GM21381 (cell line): ENCODE measurements around the gene USH2A.

Experiments
- ATAC-seq: cut with Tn5 transposase; IDR thresholded peaks from one replicate; pipeline ENCODE4 v1.9.1; 2021; ENCODE audit warnings: mild to moderate bottlenecking, moderate library complexity; ENCODE audit not compliant: unreplicated experiment

USH2A gene

GRCh38 chr1:216422821-216423520, at the start of gene USH2A:
TSS of gene USH2A (minus strand) at chr1:216423448. CDS start at chr1:216422336, 1,112 bp downstream.
- ATAC-seq: no peak

DNA sequence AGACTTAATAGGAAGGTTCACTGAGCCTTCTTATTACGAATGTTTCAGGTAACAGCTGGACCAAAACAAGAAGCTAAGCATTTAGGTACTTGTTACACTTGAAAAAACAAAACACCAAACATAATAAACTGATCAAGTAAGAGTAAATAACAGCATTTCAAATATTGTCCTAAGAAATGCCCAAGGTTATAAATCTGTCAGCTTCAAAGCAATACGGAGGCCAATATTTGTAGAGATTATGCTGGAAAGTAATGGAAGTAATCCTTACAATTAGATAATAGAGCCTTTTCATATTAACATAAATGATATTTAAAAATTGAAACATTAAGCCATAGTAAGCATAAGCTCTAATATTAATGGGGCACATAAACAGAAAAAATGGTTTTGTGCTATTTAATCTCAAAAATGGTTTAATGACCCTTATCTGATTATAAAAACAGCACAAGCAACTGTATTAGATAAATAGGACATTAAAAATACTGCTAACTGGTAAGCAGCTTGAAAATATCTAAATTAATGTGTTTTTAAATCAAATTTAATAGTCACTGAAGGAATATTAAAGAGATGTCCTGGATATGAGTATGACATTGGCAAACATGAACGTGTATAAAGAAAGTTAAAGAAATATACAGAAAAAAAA, 43.0 kb upstream of the USH2A start:
- no peak for ATAC-seq

DNA sequence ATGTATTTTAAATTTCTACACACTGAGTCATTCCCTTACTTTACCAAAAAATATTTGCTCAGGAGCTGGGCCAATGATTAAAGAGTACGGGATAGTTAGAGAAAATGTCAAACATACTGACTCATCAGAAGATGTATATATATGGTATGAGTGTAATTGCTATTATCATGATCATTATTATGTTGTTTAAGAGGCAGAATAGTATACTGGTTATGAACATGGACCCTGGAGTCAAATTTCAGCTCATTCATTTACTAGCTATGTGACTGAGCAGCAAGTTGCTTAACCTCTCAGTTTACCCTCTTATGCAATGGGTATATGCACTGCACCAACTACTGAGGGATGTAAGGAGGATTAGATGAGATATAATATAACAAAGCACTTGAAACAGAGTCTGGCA, 41.2 kb upstream of the USH2A start:
- ATAC-seq: no peak

GRCh38 chr1:216462066-216462775, 39.0 kb upstream of the USH2A start:
- no peak for ATAC-seq

DNA sequence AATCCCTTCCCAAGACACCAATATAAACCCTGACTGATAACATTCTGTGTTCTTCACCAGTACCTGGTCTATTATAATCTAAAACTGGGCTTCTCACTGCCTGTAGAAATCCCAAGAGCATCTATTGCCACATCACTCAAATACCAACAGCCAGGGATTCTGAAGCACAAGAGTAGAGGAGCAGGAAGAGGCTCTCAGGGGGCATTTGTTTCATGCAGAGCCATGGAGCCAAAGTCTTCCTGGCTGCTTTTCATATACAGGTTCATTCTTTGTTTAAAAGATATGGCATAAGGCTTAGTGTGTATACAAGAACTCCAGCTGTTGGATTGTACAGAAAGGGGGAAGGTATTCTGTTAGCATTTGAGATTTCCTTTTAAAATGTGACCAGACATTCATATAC, 38.2 kb upstream of the USH2A start:
- no peak for ATAC-seq

- ATAC-seq: no peak
These were observed 36.5 kb upstream of the USH2A start for GRCh38 chr1:216459651-216460207.

- ATAC-seq: no peak
These were observed 35.6 kb upstream of the USH2A start for GRCh38 chr1:216458812-216459211.

DNA sequence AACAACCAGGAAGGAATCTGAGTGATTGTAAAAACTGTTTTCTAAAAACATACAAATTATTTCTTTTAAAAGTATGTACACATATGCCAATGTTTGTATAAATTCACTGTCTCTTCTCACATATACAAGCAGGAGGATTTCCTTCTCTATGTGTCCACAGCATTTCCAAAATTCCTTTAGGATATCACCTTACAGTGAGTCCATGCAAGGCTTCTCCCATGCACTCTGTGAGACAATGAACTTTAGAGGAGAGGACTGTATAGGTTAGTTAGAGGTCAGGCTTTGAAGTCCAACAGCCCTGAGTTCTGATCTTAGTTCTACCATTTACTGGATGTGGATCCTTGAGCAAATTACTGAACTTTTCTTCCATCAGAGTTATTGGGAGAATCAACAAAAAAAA, 34.1 kb upstream of the USH2A start:
- ATAC-seq: no peak

- ATAC-seq: no peak
These were observed 33.4 kb upstream of the USH2A start for GRCh38 chr1:216456682-216457081.

- no peak for ATAC-seq
These were observed 30.5 kb upstream of the USH2A start for GRCh38 chr1:216453777-216454176.

GRCh38 chr1:216450227-216450626, 27.0 kb upstream of the USH2A start:
- no peak for ATAC-seq

- ATAC-seq: no peak
These were observed 24.8 kb upstream of the USH2A start for GRCh38 chr1:216448011-216448510.

DNA sequence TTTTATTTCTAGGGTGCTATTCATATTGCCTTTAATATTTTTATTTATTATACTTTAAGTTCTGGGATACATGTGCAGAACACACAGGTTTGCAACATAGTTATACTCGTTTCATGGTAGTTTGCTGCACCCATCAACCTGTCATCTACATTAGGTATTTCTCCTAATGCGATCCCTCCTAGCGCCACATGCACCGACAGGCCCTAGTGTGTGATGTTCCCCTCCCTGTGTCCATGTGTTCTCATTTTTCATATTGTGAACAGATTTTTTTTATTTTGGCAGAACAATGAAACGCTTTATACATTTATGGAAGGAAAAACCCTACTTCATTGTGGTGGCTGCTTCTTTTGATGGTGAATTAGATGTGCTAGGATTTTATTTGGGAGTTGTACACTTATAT, 14.4 kb upstream of the USH2A start:
- ATAC-seq: no peak

- ATAC-seq: no peak
These were observed 11.0 kb upstream of the USH2A start for GRCh38 chr1:216434232-216434631.

- ATAC-seq: no peak
These were observed 9.9 kb upstream of the USH2A start for GRCh38 chr1:216433175-216433574.

- no peak for ATAC-seq
These were observed 7.5 kb upstream of the USH2A start for GRCh38 chr1:216430744-216431143.

DNA sequence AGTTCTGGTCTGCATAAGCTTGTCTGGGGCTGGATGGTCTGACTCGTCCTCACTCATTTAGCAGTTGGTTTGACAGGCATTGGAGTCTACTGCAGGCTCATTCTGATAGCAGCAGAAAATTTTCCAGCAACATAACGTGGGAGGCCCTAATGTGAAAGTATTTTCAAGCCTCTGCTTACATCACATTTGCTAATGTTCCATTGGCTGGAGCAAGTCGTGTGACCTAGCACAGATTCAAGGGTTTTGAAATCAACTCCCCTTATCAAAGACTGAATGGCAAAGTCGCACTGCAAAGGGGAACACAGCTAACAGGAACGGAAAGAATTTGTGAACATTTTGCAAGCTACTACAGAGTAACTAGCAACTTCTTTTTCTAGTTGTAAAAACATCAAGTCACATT, 2.3 kb upstream of the USH2A start:
- no peak for ATAC-seq

GRCh38 chr1:216420746-216421145, 2.5 kb downstream of the USH2A start:
- no peak for ATAC-seq

- no peak for ATAC-seq
These were observed 3.0 kb downstream of the USH2A start for GRCh38 chr1:216420263-216420662.

- no peak for ATAC-seq
These were observed 6.8 kb downstream of the USH2A start for GRCh38 chr1:216416488-216416887.

- ATAC-seq: no peak
These were observed 13.2 kb downstream of the USH2A start for GRCh38 chr1:216410026-216410425.

GRCh38 chr1:216390956-216391355, 32.3 kb downstream of the USH2A start:
- ATAC-seq: no peak
